Neural cell (in vitro differentiated cells): ENCODE results near the gene CST9. TPM values are rescaled to one million over a fixed set of nuclear protein-coding genes. Genes with fewer than 3 reads are reported as not detected.

ENCODE experiments used
- H2AFZ ChIP-seq: fragments of 200-600, 300-800 bp; sonication (generic), shearing (Covaris generic); 2 replicates; pipeline ENCODE4 v1.6.0; 2014; ENCODE audit warnings: low read depth, mild to moderate bottlenecking, antibody characterized with exemption, low read length, moderate library complexity
- H3F3A ChIP-seq: fragments of 200-600 bp; shearing (Covaris generic); 2 replicates; pipeline ENCODE4 v1.6.1; 2016; ENCODE audit warnings: mild to moderate bottlenecking, moderate library complexity, mixed read lengths, antibody characterized with exemption, low read length; ENCODE audit not compliant: insufficient read depth, poor library complexity, severe bottlenecking
- H3K27ac ChIP-seq: fragments of 200-600, 300-800 bp; sonication (generic), shearing (Covaris generic); 2 replicates; pipeline ENCODE4 v1.5.1; 2014; ENCODE audit warnings: mild to moderate bottlenecking, low read length, moderate library complexity
- H3K27me3 ChIP-seq: fragments of 300-800, 200-600 bp; sonication (generic), shearing (Covaris generic); 2 replicates; pipeline ENCODE4 v1.6.0; 2014; ENCODE audit warnings: mild to moderate bottlenecking, low read depth, low read length, moderate library complexity; ENCODE audit not compliant: insufficient read depth
- H3K36me3 ChIP-seq: fragments of 300-800, 200-600 bp; sonication (generic), shearing (Covaris generic); 2 replicates; pipeline ENCODE4 v1.5.1; 2014; ENCODE audit warnings: mild to moderate bottlenecking, antibody characterized with exemption, low read length, moderate library complexity; ENCODE audit not compliant: insufficient read depth
- H3K4me2 ChIP-seq: fragments of 300-800, 200-600 bp; sonication (generic), shearing (Covaris generic); 2 replicates; pipeline ENCODE4 v1.6.0; 2014; ENCODE audit warnings: mild to moderate bottlenecking, low read length
- H3K4me3 ChIP-seq: fragments of 300-800, 200-600 bp; sonication (generic), shearing (Covaris generic); 2 replicates; pipeline ENCODE4 v1.5.1; 2014; ENCODE audit warnings: mild to moderate bottlenecking, low read length, moderate library complexity
- H3K79me2 ChIP-seq: fragments of 200-600 bp; shearing (Covaris generic); replicated peaks from 2 replicates; pipeline ENCODE4 v1.6.0; 2014; ENCODE audit warnings: mild to moderate bottlenecking, low read length, moderate library complexity; ENCODE audit not compliant: insufficient read depth
- H3K9ac ChIP-seq: fragments of 300-800, 200-600 bp; sonication (generic), shearing (Covaris generic); 2 replicates; pipeline ENCODE4 v1.6.1; 2016; ENCODE audit warnings: mild to moderate bottlenecking, low read length, mixed read lengths
- H3K9me2 ChIP-seq: fragments of 200-600 bp; shearing (Covaris generic); 2 replicates; pipeline ENCODE4 v1.6.1; 2016; ENCODE audit warnings: mild to moderate bottlenecking, low read length, mixed read lengths; ENCODE audit not compliant: insufficient read depth
- H3K9me3 ChIP-seq: fragments of 200-600, 300-800 bp; sonication (generic), shearing (Covaris generic); 2 replicates; pipeline ENCODE4 v1.6.1; 2016; ENCODE audit warnings: mild to moderate bottlenecking, mixed run types, low read length, moderate library complexity, mixed read lengths
- H4K20me1 ChIP-seq: fragments of 200-600 bp; shearing (Covaris generic); 2 replicates; pipeline ENCODE4 v1.6.1; 2016; ENCODE audit warnings: mild to moderate bottlenecking, mixed run types; ENCODE audit not compliant: insufficient read depth
- EP300 ChIP-seq: fragments of 450-650 bp; conservative IDR thresholded peaks from 2 replicates; pipeline ENCODE4 v1.6.1; 2014; ENCODE audit warnings: antibody characterized with exemption, mild to moderate bottlenecking, moderate library complexity; ENCODE audit not compliant: poor library complexity, severe bottlenecking
- EZH2 ChIP-seq: fragments of 200-600, 300-800 bp; shearing (Covaris generic), sonication (generic); IDR thresholded peaks from 2 replicates; pipeline ENCODE4 v1.6.1; 2014; ENCODE audit warnings: antibody characterized with exemption, low read length, borderline replicate concordance, mild to moderate bottlenecking; ENCODE audit not compliant: insufficient read depth, poor library complexity, severe bottlenecking
- MXI1 ChIP-seq: fragments of 450-650 bp; conservative IDR thresholded peaks from 2 replicates; pipeline ENCODE4 v1.6.1; 2014; ENCODE audit warnings: antibody characterized with exemption, mild to moderate bottlenecking; ENCODE audit not compliant: poor library complexity, severe bottlenecking
- POLR2AphosphoS5 ChIP-seq: IDR thresholded peaks from 2 replicates; pipeline ENCODE4 v1.6.1; 2012
- RAD21 ChIP-seq: fragments of 450-650 bp; conservative IDR thresholded peaks from 2 replicates; pipeline ENCODE4 v1.6.1; 2014; ENCODE audit warnings: antibody characterized with exemption, mild to moderate bottlenecking, moderate library complexity
- SMC3 ChIP-seq: fragments of 450-650 bp; conservative IDR thresholded peaks from 2 replicates; pipeline ENCODE4 v1.6.1; 2014; ENCODE audit warnings: antibody characterized with exemption, mild to moderate bottlenecking, moderate library complexity; ENCODE audit not compliant: poor library complexity
- TAF1 ChIP-seq: IDR thresholded peaks from 2 replicates; pipeline ENCODE4 v1.6.1; 2012; ENCODE audit warnings: low read depth
- polyA plus RNA-seq: library from polyadenylated mRNA; depleted of rRNA; stranded (reverse); fragments of >200 nt; gene quantifications from 2 replicates; pipeline ENCODE4 v1.2.3, GENCODE V29; 2014
- TF ChIP-seq, protein P1 (sequence below): fragments of 450-650 bp; IDR thresholded peaks from 2 replicates; pipeline ENCODE4 v1.5.1; 2014; ENCODE audit warnings: antibody characterized with exemption, mild to moderate bottlenecking, moderate library complexity; ENCODE audit not compliant: poor library complexity, severe bottlenecking
- TF ChIP-seq, protein P2 (sequence below): IDR thresholded peaks from 2 replicates; pipeline ENCODE4 v1.6.1; 2012; ENCODE audit warnings: borderline replicate concordance

The CST9 gene
- polyA plus RNA-seq, 1 donor from 2014 or later = not detected

DNA sequence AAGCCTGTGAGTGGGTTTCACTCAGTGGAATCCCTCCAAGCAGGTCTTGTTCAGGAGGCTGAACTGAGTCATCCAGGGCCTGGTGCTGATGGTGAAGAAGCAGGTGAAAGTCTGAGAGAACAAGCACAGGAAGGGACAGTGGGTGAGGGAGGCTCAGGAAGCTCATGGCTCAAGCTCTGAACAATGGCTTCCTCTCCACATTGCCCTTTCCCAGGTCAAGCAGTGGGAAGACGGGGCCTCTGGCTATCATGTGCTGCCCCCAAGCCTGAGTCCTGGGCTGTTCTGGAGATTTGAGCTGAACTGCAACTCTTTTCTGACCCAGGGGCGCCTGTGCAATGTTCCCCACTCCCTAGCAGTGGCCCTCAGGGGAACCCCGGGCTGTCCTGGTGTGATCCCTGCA is 40.8 kb downstream of the CST9 start:
- Histone ChIP-seq H3K9me3 (no peaks in the 10 kb centered on the region), H2AFZ (no peak overlapping the region), H3K36me3 (no peaks in the 10 kb centered on the region), H3F3A (no peaks in the 10 kb centered on the region), H3K79me2 (no peaks in the 10 kb centered on the region), H3K4me3 (no peak overlapping the region), H3K9ac (no peak overlapping the region), H3K4me2 (no peak overlapping the region), H3K27ac (no peak overlapping the region), H4K20me1 (no peaks in the 10 kb centered on the region), H3K27me3 (no peaks in the 10 kb centered on the region), H3K9me2 (no peaks in the 10 kb centered on the region)
- no peak for TF ChIP-seq EP300
- TF ChIP-seq SMC3 = no peak
- TF ChIP-seq, protein P1, sequence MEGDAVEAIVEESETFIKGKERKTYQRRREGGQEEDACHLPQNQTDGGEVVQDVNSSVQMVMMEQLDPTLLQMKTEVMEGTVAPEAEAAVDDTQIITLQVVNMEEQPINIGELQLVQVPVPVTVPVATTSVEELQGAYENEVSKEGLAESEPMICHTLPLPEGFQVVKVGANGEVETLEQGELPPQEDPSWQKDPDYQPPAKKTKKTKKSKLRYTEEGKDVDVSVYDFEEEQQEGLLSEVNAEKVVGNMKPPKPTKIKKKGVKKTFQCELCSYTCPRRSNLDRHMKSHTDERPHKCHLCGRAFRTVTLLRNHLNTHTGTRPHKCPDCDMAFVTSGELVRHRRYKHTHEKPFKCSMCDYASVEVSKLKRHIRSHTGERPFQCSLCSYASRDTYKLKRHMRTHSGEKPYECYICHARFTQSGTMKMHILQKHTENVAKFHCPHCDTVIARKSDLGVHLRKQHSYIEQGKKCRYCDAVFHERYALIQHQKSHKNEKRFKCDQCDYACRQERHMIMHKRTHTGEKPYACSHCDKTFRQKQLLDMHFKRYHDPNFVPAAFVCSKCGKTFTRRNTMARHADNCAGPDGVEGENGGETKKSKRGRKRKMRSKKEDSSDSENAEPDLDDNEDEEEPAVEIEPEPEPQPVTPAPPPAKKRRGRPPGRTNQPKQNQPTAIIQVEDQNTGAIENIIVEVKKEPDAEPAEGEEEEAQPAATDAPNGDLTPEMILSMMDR = no peak
- TF ChIP-seq, protein P2, sequence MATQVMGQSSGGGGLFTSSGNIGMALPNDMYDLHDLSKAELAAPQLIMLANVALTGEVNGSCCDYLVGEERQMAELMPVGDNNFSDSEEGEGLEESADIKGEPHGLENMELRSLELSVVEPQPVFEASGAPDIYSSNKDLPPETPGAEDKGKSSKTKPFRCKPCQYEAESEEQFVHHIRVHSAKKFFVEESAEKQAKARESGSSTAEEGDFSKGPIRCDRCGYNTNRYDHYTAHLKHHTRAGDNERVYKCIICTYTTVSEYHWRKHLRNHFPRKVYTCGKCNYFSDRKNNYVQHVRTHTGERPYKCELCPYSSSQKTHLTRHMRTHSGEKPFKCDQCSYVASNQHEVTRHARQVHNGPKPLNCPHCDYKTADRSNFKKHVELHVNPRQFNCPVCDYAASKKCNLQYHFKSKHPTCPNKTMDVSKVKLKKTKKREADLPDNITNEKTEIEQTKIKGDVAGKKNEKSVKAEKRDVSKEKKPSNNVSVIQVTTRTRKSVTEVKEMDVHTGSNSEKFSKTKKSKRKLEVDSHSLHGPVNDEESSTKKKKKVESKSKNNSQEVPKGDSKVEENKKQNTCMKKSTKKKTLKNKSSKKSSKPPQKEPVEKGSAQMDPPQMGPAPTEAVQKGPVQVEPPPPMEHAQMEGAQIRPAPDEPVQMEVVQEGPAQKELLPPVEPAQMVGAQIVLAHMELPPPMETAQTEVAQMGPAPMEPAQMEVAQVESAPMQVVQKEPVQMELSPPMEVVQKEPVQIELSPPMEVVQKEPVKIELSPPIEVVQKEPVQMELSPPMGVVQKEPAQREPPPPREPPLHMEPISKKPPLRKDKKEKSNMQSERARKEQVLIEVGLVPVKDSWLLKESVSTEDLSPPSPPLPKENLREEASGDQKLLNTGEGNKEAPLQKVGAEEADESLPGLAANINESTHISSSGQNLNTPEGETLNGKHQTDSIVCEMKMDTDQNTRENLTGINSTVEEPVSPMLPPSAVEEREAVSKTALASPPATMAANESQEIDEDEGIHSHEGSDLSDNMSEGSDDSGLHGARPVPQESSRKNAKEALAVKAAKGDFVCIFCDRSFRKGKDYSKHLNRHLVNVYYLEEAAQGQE = no peak
- no peak for TF ChIP-seq EZH2
- no peak for TF ChIP-seq RAD21
- TF ChIP-seq POLR2AphosphoS5 = no peak
- no peak for TF ChIP-seq TAF1
- TF ChIP-seq MXI1 = no peak

DNA sequence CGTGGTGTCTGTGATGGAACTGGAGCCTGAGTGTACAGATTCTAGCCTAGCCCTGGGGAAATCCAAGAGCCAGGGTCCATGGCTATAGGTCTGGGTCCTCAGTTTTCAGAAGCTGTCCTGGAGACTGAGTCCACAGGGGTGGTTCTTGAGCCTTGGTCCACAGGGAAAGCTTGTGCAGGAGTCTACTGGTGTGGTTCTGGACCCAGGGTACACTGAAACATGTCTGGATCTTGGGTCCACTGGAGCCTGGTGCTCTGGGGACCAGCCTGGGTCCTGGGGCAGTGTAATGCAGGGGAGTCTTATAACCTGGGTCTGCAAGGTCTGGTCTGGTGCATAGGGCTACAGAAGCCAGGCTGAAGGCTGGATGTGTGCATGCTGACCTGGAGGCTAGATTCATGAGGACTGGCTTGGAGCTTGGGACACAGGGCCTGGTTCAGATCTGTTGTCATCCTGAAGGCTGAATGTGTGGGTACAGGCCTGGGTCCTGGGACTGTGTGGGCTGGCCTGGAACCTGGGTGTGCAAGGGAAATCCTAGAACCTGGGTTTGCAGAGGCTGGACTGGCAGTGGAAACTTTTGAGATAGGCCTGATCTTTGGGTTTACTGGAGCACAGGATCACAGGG is 42.9 kb downstream of the CST9 start:
- no peaks in the 10 kb centered on the region for H3F3A ChIP-seq
- H3K27ac ChIP-seq = no peak overlapping the region
- H3K9ac ChIP-seq = no peak overlapping the region
- no peak overlapping the region for H2AFZ ChIP-seq
- no peak overlapping the region for H3K4me2 ChIP-seq
- TF ChIP-seq POLR2AphosphoS5 (no peak), SMC3 (no peak), MXI1 (no peak), TAF1 (no peak), EP300 (no peak), EZH2 (no peak), RAD21 (no peak)
- TF ChIP-seq, protein P1 = no peak
- TF ChIP-seq, protein P2 = no peak
- H3K36me3 ChIP-seq = no peaks in the 10 kb centered on the region
- H3K9me3 ChIP-seq = no peaks in the 10 kb centered on the region
- H4K20me1 ChIP-seq = no peaks in the 10 kb centered on the region
- no peaks in the 10 kb centered on the region for H3K79me2 ChIP-seq
- H3K27me3 ChIP-seq = no peaks in the 10 kb centered on the region
- H3K4me3 ChIP-seq = no peak overlapping the region
- no peaks in the 10 kb centered on the region for H3K9me2 ChIP-seq
